Measurements from ENCODE around the gene POLR2M.

The POLR2M gene

DNA sequence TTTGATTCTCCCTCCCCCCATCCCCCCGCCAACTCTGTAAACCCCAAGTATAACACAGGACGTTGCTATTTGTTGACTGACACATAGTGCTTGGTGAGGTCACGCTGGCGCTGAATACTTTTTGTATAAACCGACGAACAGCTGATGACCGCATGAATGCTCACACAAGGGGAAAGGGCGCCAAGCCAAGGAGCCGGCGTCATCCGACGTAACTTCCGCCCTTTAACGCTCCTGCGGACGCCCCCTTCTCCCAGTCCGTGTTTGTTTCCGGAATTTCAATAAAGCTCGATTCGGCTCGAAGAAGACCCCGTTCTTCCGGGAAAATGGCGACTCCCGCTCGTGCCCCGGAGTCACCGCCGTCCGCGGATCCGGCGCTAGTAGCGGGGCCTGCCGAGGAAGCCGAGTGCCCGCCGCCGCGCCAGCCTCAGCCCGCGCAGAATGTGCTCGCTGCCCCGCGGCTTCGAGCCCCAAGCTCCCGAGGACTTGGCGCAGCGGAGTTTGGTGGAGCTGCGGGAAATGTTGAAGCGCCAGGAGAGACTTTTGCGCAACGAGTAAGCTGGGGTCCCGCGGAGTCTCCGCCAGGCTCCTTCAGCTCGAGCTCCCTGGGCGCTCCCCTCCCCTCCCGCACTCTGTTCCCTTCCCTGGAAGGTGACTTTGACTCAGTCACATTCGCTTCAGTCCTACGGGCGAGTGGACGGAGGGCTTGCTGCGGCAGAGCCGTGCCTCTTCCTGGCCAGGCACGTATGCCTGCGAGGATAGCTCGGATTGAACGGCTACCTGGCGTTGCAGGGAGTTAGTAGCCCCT lies at the start of gene POLR2M:
TSS of gene POLR2M (plus strand) at position 310 of the 805 bp plus-strand sequence. CDS start at position 439, 129 bp downstream.
- Histone ChIP-seq H3K4me1 (ENCODE audit: control insufficient read depth in 1 of 2, insufficient read depth in 2 of 2, low read length in 2 of 2) (peaks cover 18 to 24% of the 10 kb centered on the region in 2 donors), H3K27ac (ENCODE audit: low read depth, low read length) (peak within 1 kb of the TSS; percentile 90), H3K4me3 (ENCODE audit: low read depth in 1 of 2, low read length in 2 of 2) (peak within 1 kb of the TSS; percentile 91 to 95), H3K36me3 (ENCODE audit: control insufficient read depth in 1 of 2, insufficient read depth in 2 of 2, low read length in 2 of 2) (peaks cover 11 to 26% of the 10 kb centered on the region in 2 donors), H3K27me3 (ENCODE audit: control insufficient read depth in 1 of 2, insufficient read depth in 2 of 2, low read length in 2 of 2) (no peaks in the 10 kb centered on the region), H3K9ac (ENCODE audit: low read depth in 1 of 2, low read length in 2 of 2) (peak within 1 kb of the TSS; percentile 92 to 97), H3K9me3 (ENCODE audit: control insufficient read depth in 1 of 2, low read length in 2 of 2) (no peaks in the 10 kb centered on the region)

DNA sequence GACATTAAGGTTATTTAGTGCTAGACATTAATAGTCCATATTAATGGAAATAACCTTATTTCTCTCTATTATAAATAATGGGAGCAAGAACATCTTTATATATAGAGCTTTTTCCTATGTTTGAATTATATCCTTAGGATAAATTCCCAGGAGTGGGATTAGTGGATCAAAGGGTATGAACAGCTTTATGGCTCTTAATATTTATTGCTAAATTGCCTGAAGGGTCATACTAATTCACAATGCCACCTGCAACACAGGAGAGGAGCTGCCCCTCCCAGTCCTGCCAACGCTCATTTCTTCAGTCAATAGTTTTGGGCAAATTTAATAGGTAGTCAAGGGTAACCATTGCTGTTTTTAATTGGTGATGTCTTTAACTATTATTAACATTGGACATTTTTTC lies 48.9 kb upstream of the POLR2M start:
- no peaks in the 10 kb centered on the region for H3K36me3 ChIP-seq (ENCODE audit: control insufficient read depth in 1 of 2, insufficient read depth in 2 of 2, low read length in 2 of 2)
- H3K27ac ChIP-seq (ENCODE audit: low read depth, low read length), result no peak overlapping the region
- no peak overlapping the region for H3K9ac ChIP-seq (ENCODE audit: low read depth in 1 of 2, low read length in 2 of 2)
- no peaks in the 10 kb centered on the region for H3K27me3 ChIP-seq (ENCODE audit: control insufficient read depth in 1 of 2, insufficient read depth in 2 of 2, low read length in 2 of 2)
- H3K4me1 ChIP-seq (ENCODE audit: control insufficient read depth in 1 of 2, insufficient read depth in 2 of 2, low read length in 2 of 2), result peaks cover 15 to 56% of the 10 kb centered on the region in 2 donors
- no peaks in the 10 kb centered on the region for H3K9me3 ChIP-seq (ENCODE audit: control insufficient read depth in 1 of 2, low read length in 2 of 2)
- no peak overlapping the region for H3K4me3 ChIP-seq (ENCODE audit: low read depth in 1 of 2, low read length in 2 of 2)

DNA sequence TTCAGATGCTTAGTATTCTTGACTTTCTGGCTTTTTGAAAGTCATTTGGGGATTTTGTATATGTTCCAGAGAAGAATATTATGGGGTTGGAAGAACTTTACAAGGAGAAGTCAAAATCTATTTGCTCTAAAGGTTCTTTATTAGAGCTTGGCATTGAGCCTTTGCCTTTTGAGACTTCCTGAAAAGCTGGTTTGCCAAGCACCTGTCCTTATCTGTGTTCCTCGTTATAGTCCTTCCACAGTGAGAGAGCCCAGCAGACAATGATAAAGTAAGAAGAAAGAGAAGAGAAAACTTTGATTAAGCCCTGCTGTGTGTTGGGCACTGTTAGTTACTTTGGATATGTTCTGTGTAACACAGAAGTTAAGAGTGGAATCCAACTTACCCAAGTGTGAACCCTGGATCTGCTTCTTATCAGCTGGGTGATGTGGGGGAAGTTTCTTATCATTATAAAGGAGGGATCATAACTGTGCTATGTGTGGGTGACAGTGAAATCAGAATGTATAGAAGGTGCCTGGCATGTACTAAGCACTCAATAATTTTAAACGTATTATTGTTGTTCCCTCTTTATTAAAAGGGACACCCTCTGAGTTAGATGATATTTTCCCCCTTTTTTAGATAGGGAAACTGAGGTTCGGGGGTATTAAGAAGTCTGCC lies 44.3 kb upstream of the POLR2M start:
- H3K27ac ChIP-seq (ENCODE audit: low read depth, low read length), result no peak overlapping the region
- no peaks in the 10 kb centered on the region for H3K9me3 ChIP-seq (ENCODE audit: control insufficient read depth in 1 of 2, low read length in 2 of 2)
- peaks cover 15 to 53% of the 10 kb centered on the region in 2 donors for H3K4me1 ChIP-seq (ENCODE audit: control insufficient read depth in 1 of 2, insufficient read depth in 2 of 2, low read length in 2 of 2)
- no peak overlapping the region for H3K9ac ChIP-seq (ENCODE audit: low read depth in 1 of 2, low read length in 2 of 2)
- H3K4me3 ChIP-seq (ENCODE audit: low read depth in 1 of 2, low read length in 2 of 2), result peak overlapping the region in 1 of 2 donors; percentile 25
- H3K27me3 ChIP-seq (ENCODE audit: control insufficient read depth in 1 of 2, insufficient read depth in 2 of 2, low read length in 2 of 2), result no peaks in the 10 kb centered on the region
- H3K36me3 ChIP-seq (ENCODE audit: control insufficient read depth in 1 of 2, insufficient read depth in 2 of 2, low read length in 2 of 2), result peaks cover 0 to 5% of the 10 kb centered on the region in 2 donors

DNA sequence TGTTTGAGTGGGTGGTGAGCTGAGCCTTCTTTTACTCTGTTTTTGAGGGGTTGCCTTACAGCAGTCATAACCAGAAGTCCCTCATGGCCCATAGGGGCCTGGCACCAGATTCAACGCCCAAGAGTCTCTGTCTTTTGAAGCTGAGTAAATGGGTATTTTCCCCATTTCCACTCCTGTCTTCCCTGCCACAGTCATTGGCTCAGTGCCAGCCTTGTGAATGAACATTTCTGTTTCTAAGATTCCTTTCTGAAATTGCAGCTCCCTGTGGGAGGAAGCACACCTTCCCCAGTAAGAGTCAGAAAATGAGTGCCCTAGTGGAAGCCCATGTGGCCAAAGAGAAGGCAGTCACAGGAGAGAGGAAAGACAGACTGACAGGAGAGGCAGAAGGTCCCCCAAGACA lies 43.7 kb upstream of the POLR2M start:
- H3K9me3 ChIP-seq (ENCODE audit: control insufficient read depth in 1 of 2, low read length in 2 of 2), result no peaks in the 10 kb centered on the region
- H3K36me3 ChIP-seq (ENCODE audit: control insufficient read depth in 1 of 2, insufficient read depth in 2 of 2, low read length in 2 of 2), result peaks cover 0 to 5% of the 10 kb centered on the region in 2 donors
- H3K4me1 ChIP-seq (ENCODE audit: control insufficient read depth in 1 of 2, insufficient read depth in 2 of 2, low read length in 2 of 2), result peaks cover 16 to 51% of the 10 kb centered on the region in 2 donors
- no peaks in the 10 kb centered on the region for H3K27me3 ChIP-seq (ENCODE audit: control insufficient read depth in 1 of 2, insufficient read depth in 2 of 2, low read length in 2 of 2)
- no peak overlapping the region for H3K27ac ChIP-seq (ENCODE audit: low read depth, low read length)
- H3K9ac ChIP-seq (ENCODE audit: low read depth in 1 of 2, low read length in 2 of 2), result no peak overlapping the region
- H3K4me3 ChIP-seq (ENCODE audit: low read depth in 1 of 2, low read length in 2 of 2), result peak overlapping the region in 1 of 2 donors; percentile 15

DNA sequence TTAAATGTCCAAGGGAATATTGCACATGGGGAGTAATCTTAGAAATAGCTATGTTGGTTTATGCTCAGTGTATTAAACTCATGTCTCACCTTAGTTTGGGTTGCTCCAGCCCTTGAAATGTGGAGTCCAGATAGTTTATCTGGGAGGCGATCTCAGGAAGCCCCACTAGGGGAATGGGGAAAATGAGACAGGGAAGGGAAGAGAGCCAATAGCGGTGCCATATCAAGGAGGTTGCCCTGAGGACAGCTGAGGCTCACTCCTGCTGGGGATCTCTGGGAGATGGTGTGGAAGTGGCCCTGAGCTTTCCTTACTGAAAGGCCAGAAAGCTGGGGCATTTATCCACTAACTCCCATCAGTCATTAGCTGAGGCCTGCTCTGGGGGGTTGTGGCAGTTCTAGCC lies 43.3 kb upstream of the POLR2M start:
- no peak overlapping the region for H3K27ac ChIP-seq (ENCODE audit: low read depth, low read length)
- peaks cover 19 to 51% of the 10 kb centered on the region in 2 donors for H3K4me1 ChIP-seq (ENCODE audit: control insufficient read depth in 1 of 2, insufficient read depth in 2 of 2, low read length in 2 of 2)
- H3K9me3 ChIP-seq (ENCODE audit: control insufficient read depth in 1 of 2, low read length in 2 of 2), result no peaks in the 10 kb centered on the region
- H3K4me3 ChIP-seq (ENCODE audit: low read depth in 1 of 2, low read length in 2 of 2), result no peak overlapping the region
- no peak overlapping the region for H3K9ac ChIP-seq (ENCODE audit: low read depth in 1 of 2, low read length in 2 of 2)
- H3K27me3 ChIP-seq (ENCODE audit: control insufficient read depth in 1 of 2, insufficient read depth in 2 of 2, low read length in 2 of 2), result no peaks in the 10 kb centered on the region
- peaks cover 0 to 5% of the 10 kb centered on the region in 2 donors for H3K36me3 ChIP-seq (ENCODE audit: control insufficient read depth in 1 of 2, insufficient read depth in 2 of 2, low read length in 2 of 2)

DNA sequence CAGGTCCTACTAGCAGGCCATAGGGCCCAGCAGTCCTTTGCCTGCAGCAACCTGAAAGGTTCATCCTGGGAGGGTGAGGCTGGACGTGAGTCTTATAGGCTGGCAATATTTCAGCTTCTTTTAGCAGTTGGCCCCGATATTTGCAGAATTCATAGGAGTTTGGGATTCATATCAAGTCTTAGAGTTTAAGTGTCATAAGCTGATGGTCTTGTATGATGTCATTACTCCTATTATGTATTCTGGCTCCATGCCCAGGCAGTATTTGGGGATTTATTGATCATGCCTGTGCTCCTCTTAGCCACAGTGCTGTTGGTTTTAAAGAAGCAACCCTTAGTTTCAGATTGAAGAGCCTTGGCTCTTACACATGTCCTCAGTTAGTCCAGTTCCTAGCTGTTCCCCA lies 41.3 kb upstream of the POLR2M start:
- H3K27me3 ChIP-seq (ENCODE audit: control insufficient read depth in 1 of 2, insufficient read depth in 2 of 2, low read length in 2 of 2), result no peaks in the 10 kb centered on the region
- H3K27ac ChIP-seq (ENCODE audit: low read depth, low read length), result no peak overlapping the region
- H3K9me3 ChIP-seq (ENCODE audit: control insufficient read depth in 1 of 2, low read length in 2 of 2), result no peaks in the 10 kb centered on the region
- H3K36me3 ChIP-seq (ENCODE audit: control insufficient read depth in 1 of 2, insufficient read depth in 2 of 2, low read length in 2 of 2), result peaks cover 0 to 5% of the 10 kb centered on the region in 2 donors
- H3K4me3 ChIP-seq (ENCODE audit: low read depth in 1 of 2, low read length in 2 of 2), result no peak overlapping the region
- peaks cover 19 to 49% of the 10 kb centered on the region in 2 donors for H3K4me1 ChIP-seq (ENCODE audit: control insufficient read depth in 1 of 2, insufficient read depth in 2 of 2, low read length in 2 of 2)
- H3K9ac ChIP-seq (ENCODE audit: low read depth in 1 of 2, low read length in 2 of 2), result no peak overlapping the region

DNA sequence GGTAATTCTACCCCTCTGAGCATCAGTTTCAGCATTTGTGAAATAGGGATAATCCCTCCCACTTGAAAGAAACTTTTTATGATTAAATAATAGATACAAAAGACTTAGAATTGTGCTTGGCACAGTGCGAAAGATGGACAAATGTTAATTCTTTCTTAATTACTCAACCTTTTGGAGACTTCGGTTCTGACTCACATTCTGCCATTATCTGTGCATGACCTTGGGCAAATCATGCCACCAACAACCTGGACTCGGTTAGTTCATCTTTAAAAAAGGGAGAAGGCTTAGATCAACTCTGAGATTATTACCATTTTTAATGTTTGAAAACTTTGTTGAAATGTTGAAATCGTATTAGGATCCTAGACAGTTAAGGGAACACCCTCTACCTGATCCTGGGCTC lies 40.6 kb upstream of the POLR2M start:
- peaks cover 18 to 47% of the 10 kb centered on the region in 2 donors for H3K4me1 ChIP-seq (ENCODE audit: control insufficient read depth in 1 of 2, insufficient read depth in 2 of 2, low read length in 2 of 2)
- H3K36me3 ChIP-seq (ENCODE audit: control insufficient read depth in 1 of 2, insufficient read depth in 2 of 2, low read length in 2 of 2), result peaks cover 0 to 5% of the 10 kb centered on the region in 2 donors
- no peak overlapping the region for H3K4me3 ChIP-seq (ENCODE audit: low read depth in 1 of 2, low read length in 2 of 2)
- H3K27me3 ChIP-seq (ENCODE audit: control insufficient read depth in 1 of 2, insufficient read depth in 2 of 2, low read length in 2 of 2), result no peaks in the 10 kb centered on the region
- H3K9me3 ChIP-seq (ENCODE audit: control insufficient read depth in 1 of 2, low read length in 2 of 2), result no peaks in the 10 kb centered on the region
- H3K9ac ChIP-seq (ENCODE audit: low read depth in 1 of 2, low read length in 2 of 2), result no peak overlapping the region
- no peak overlapping the region for H3K27ac ChIP-seq (ENCODE audit: low read depth, low read length)

DNA sequence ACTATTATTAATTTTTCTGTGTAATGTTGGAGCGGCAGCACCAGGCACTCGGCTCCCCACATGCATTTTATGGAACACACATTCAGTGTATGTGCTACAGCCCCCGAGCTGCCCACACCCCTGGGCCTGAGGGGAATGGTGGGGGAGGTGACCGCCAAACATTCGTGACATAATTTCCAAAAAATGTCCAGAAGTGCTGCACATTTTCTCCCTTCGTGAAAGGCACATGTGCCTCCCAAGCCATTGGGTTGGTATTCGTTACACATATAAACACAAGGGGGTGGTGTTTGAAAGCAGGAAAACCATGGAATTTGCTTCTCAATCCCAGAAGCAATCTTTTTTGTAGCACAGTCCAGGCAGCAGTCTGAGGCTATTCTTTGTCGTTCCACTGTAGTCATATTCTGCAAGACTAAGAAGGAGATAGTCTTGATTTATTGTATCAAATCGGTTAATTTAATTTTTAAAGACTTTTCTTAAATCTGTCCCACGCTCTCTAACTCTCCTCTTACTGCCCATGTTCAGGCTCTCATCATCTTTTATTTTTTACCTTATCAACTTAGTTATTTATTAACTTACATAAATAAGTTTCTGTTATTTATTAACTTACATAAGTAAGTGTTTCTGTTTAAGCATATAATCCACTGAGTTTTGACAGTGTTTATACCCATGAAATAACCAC lies 39.2 kb upstream of the POLR2M start:
- Histone ChIP-seq H3K4me3 (ENCODE audit: low read depth in 1 of 2, low read length in 2 of 2) (peak overlapping the region; percentile 4 to 50), H3K4me1 (ENCODE audit: control insufficient read depth in 1 of 2, insufficient read depth in 2 of 2, low read length in 2 of 2) (peaks cover 15 to 33% of the 10 kb centered on the region in 2 donors), H3K9ac (ENCODE audit: low read depth in 1 of 2, low read length in 2 of 2) (peak overlapping the region in 1 of 2 donors; percentile 43), H3K27ac (ENCODE audit: low read depth, low read length) (no peak overlapping the region), H3K36me3 (ENCODE audit: control insufficient read depth in 1 of 2, insufficient read depth in 2 of 2, low read length in 2 of 2) (peaks cover 0 to 5% of the 10 kb centered on the region in 2 donors), H3K9me3 (ENCODE audit: control insufficient read depth in 1 of 2, low read length in 2 of 2) (no peaks in the 10 kb centered on the region), H3K27me3 (ENCODE audit: control insufficient read depth in 1 of 2, insufficient read depth in 2 of 2, low read length in 2 of 2) (no peaks in the 10 kb centered on the region)

DNA sequence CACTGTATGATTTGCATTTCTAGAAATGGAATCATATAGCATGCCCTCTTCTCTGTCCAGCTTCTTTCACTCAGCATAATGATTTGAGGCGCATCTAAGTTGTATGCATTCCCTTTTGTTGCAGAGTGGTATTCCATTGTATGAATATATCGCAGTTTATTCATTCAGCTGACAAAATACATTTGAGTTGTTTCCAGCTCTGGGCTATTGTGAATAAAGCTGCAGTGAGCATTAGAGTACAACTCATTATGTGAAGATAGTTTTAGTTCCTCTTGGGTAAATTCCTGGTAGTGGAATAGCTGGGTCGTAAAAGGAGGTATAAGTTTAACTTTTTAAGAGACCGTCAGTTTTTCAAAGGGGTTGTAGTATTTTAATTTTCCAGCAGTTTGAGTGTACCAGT lies 38.5 kb upstream of the POLR2M start:
- peak overlapping the region; percentile 18 to 44 for H3K4me3 ChIP-seq (ENCODE audit: low read depth in 1 of 2, low read length in 2 of 2)
- H3K9me3 ChIP-seq (ENCODE audit: control insufficient read depth in 1 of 2, low read length in 2 of 2), result no peaks in the 10 kb centered on the region
- H3K27ac ChIP-seq (ENCODE audit: low read depth, low read length), result no peak overlapping the region
- peaks cover 8 to 26% of the 10 kb centered on the region in 2 donors for H3K4me1 ChIP-seq (ENCODE audit: control insufficient read depth in 1 of 2, insufficient read depth in 2 of 2, low read length in 2 of 2)
- H3K27me3 ChIP-seq (ENCODE audit: control insufficient read depth in 1 of 2, insufficient read depth in 2 of 2, low read length in 2 of 2), result no peaks in the 10 kb centered on the region
- peaks cover 0 to 5% of the 10 kb centered on the region in 2 donors for H3K36me3 ChIP-seq (ENCODE audit: control insufficient read depth in 1 of 2, insufficient read depth in 2 of 2, low read length in 2 of 2)
- no peak overlapping the region for H3K9ac ChIP-seq (ENCODE audit: low read depth in 1 of 2, low read length in 2 of 2)

DNA sequence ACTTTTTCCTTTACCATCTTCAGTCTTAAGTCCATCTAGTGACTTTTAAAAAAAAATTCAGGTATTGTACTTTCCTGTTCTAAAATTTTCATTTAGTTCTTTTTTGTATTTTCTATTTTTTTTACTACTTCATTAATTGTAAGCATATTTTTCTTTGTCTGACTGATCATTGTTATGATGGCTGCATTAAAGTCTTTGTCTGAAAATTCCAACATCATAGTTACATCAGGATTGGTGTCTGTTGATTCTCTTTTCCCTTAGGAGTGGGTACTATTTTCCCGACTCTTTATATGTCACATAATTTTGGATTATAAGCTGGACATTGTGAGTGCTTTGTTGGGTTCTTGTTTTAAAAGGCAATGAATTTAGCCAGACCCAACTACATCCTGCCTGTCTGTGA lies 34.9 kb upstream of the POLR2M start:
- H3K36me3 ChIP-seq (ENCODE audit: control insufficient read depth in 1 of 2, insufficient read depth in 2 of 2, low read length in 2 of 2), result peaks cover 0 to 6% of the 10 kb centered on the region in 2 donors
- peaks cover 3 to 14% of the 10 kb centered on the region in 2 donors for H3K4me1 ChIP-seq (ENCODE audit: control insufficient read depth in 1 of 2, insufficient read depth in 2 of 2, low read length in 2 of 2)
- no peak overlapping the region for H3K4me3 ChIP-seq (ENCODE audit: low read depth in 1 of 2, low read length in 2 of 2)
- no peak overlapping the region for H3K9ac ChIP-seq (ENCODE audit: low read depth in 1 of 2, low read length in 2 of 2)
- H3K9me3 ChIP-seq (ENCODE audit: control insufficient read depth in 1 of 2, low read length in 2 of 2), result no peaks in the 10 kb centered on the region
- H3K27me3 ChIP-seq (ENCODE audit: control insufficient read depth in 1 of 2, insufficient read depth in 2 of 2, low read length in 2 of 2), result no peaks in the 10 kb centered on the region
- no peak overlapping the region for H3K27ac ChIP-seq (ENCODE audit: low read depth, low read length)
